T-cell (primary cell): ENCODE results near the gene C16orf89. TPM values are rescaled to one million over a fixed set of nuclear protein-coding genes. Genes with fewer than 3 reads are reported as not detected.
"Not testable (repeated sequence)": the region's sequence is repeated elsewhere in the genome, so short reads cannot be mapped to it uniquely, and the experiment has no call there.

Experiments used
- ATAC-seq, 4 experiments: fragments of 200-7000 bp in 3 of 4; fragments of 150-1000 bp in 1 of 4; cut with Tn5 transposase; replicated peaks in 1 of 4; 1 replicate in 3 of 4; 2 replicates in 1 of 4; pipeline ENCODE4 v1.10.0; 2021; ENCODE audit warnings: moderate library complexity in 3 of 4, mild to moderate bottlenecking in 2 of 4, moderate number of reproducible peaks in 1 of 4
- CTCF ChIA-PET, 2 donors: fragments of 300-600 bp; sonication (Branson Sonifier 250); formaldehyde crosslinking; loops; one replicate each; lab custom pipeline; 2022; ENCODE audit warnings: antibody characterized with exemption in 2 of 2; lab: Charles Lee
- POLR2A ChIA-PET, 2 donors: fragments of 300-600 bp; sonication (Branson Sonifier 250); formaldehyde crosslinking; loops; one replicate each; lab custom pipeline; 2022; ENCODE audit warnings: antibody characterized with exemption in 2 of 2; lab: Charles Lee
- DNase-seq, 35 experiments: peaks; one replicate each; pipeline versions ENCODE4 v3.0.0 to v3.0.0-alpha.2; 2013 to 2023
- H3K27ac ChIP-seq: one replicate; pipeline ENCODE4 v1.5.1; 2013; ENCODE audit warnings: low read length
- H3K27me3 ChIP-seq, 2 experiments: replicated peaks in 1 of 2; 1 replicate in 1 of 2; 2 replicates in 1 of 2; pipeline versions ENCODE4 v1.6.1 to v1.7.0; 2013; ENCODE audit warnings: low read length in 1 of 2, mixed read lengths in 1 of 2; ENCODE audit not compliant: control insufficient read depth in 2 of 2, insufficient read depth in 2 of 2; ENCODE audit errors: extremely low read depth in 1 of 2
- H3K36me3 ChIP-seq, 2 donors: 1 replicate in 1 of 2; 2 replicates in 1 of 2; pipeline versions ENCODE4 v1.6.1 to v1.7.0; 2013; ENCODE audit warnings: low read length in 1 of 2; ENCODE audit not compliant: control insufficient read depth in 2 of 2, insufficient read depth in 1 of 2; ENCODE audit errors: extremely low read depth in 1 of 2
- H3K4me1 ChIP-seq, 2 experiments: 1 replicate in 1 of 2; 2 replicates in 1 of 2; pipeline versions ENCODE4 v1.6.1 to v1.7.0; 2013; ENCODE audit warnings: low read length in 2 of 2, mixed read lengths in 1 of 2; ENCODE audit not compliant: insufficient read depth in 2 of 2, control insufficient read depth in 1 of 2; ENCODE audit errors: extremely low read depth in 1 of 2
- H3K4me3 ChIP-seq, 2 donors: 1 replicate in 1 of 2; 2 replicates in 1 of 2; pipeline versions ENCODE4 v1.5.1 to v1.7.0; 2013; ENCODE audit warnings: mild to moderate bottlenecking in 2 of 2, low read length in 1 of 2, moderate library complexity in 1 of 2; ENCODE audit not compliant: control insufficient read depth in 1 of 2; ENCODE audit errors: extremely low read depth in 1 of 2
- H3K9me3 ChIP-seq: 2 replicates; pipeline ENCODE4 v1.7.0; 2013
- H3K27ac Mint-ChIP-seq, 2 donors: one replicate each; pipeline ENCODE4 v1.8.0; 2020 to 2021; ENCODE audit warnings: mild to moderate bottlenecking in 2 of 2, mixed read lengths in 2 of 2
- H3K27me3 Mint-ChIP-seq, 2 donors: one replicate each; pipeline ENCODE4 v1.8.0; 2021 to 2022; ENCODE audit warnings: mixed read lengths in 2 of 2
- H3K36me3 Mint-ChIP-seq: one replicate; pipeline ENCODE4 v1.8.0; 2021; ENCODE audit warnings: mixed read lengths
- H3K4me1 Mint-ChIP-seq, 3 donors: one replicate each; pipeline ENCODE4 v1.8.0; 2020 to 2022; ENCODE audit warnings: mixed read lengths in 3 of 3, mild to moderate bottlenecking in 1 of 3
- H3K4me3 Mint-ChIP-seq, 3 donors: one replicate each; pipeline ENCODE4 v1.8.0; 2020 to 2022; ENCODE audit warnings: mild to moderate bottlenecking in 3 of 3, mixed read lengths in 3 of 3, moderate library complexity in 3 of 3
- H3K9me3 Mint-ChIP-seq, 3 donors: one replicate each; pipeline ENCODE4 v1.8.0; 2020 to 2022; ENCODE audit warnings: mixed read lengths in 3 of 3
- WGBS: methylation state at CpG from one replicate; pipeline ENCODE4 v1.1.5; 2013; ENCODE audit warnings: missing lambda C conversion rate; ENCODE audit not compliant: insufficient coverage; 5-methylcytosine and 5-hydroxymethylcytosine counted together
- total RNA-seq, 35 experiments: library from RNA in 6 of 35; stranded (reverse) in 6 of 35; fragments of 120-200 nt in 1 of 35; gene quantifications; one replicate each; pipeline versions ENCODE4 v1.2.1 to v1.2.4 and lab custom pipeline; 2013 to 2026

Gene C16orf89
- total RNA-seq, 5 donors from 2014 or later (not counting 1 experiment from before 2014, with no cell fraction given): 0.62 to 0.79 TPM; not detected in 3

DNA sequence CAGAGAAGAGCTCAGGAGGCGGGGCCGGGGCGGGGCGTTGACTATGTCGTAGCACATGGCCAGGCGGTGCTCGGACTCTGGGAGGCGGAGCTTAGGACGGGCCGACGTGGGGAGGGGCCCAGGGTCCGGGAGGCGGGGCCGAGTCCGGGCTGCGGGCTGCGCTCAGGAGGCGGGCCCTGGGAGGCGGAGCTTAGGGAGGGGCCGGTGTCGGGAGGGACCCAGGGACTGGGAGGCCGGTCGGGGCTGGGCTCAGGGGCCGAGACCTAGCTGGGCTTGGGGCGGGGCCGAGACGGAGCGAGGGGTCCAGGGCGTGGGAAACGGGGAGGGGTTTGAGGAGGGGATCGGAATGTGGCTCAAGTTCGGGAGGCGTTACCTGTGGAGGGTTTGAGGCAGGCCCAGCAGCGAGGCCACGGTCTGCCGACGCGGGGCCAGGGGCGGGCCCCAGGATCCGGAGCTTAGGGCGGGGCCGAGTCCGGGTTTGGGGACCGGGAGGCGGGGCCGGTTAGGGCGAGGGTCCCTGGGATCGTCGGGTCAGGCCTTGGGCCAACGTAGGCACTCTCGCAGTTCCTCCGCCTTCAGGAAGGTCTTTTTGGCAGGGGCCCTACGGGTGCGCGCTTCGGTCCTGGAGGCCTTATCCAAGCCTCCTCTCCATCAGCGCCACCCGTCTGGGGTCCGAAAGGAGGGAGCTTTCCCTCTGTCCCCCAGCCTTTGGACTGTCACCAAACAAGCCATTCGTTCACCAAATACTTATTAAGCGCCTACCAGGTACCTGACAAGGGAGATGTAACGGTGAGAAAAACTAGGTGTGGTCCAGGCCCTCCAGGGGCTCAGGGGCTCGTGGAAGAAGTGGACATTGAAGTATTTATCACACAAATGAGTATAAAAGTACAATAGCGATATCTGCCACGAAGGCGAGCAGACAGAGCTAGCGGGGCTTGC is 32.7 kb upstream of the C16orf89 start:
- peak overlapping the region; percentile 47 to 68 for H3K4me3 ChIP-seq
- 0% methylated on average over 19 of the region's 67 CpGs for WGBS
- H3K27me3 Mint-ChIP-seq, ATAC-seq, H3K36me3 Mint-ChIP-seq, H3K27me3 ChIP-seq, H3K4me1 ChIP-seq, H3K9me3 Mint-ChIP-seq, H3K36me3 ChIP-seq, H3K9me3 ChIP-seq: not testable (repeated sequence)
- ChIA-PET POLR2A (interaction anchor here in 1 of 2 donors (0.6 kb wide), 1 partner anchor 202 kb away, joined by 3 read pairs; no protein-coding TSS in a partner anchor), CTCF (interaction anchor here in 1 of 2 donors (0.6 to 1.0 kb wide), 2 partner anchors 26 to 474 kb away, joined by 3 to 4 read pairs; partner anchors contain the start of genes ALG1 and MGRN1)
- DNase-seq: peak; percentile 64 to 98 (median 93)
- peak overlapping the region; percentile 90 to 97 for H3K27ac Mint-ChIP-seq
- peaks cover 10 to 18% (median 14%) of the 10 kb centered on the region in 3 donors for H3K4me1 Mint-ChIP-seq
- peak overlapping the region; percentile 88 for H3K27ac ChIP-seq
- peak overlapping the region; percentile 89 to 92 (median 89) for H3K4me3 Mint-ChIP-seq

DNA sequence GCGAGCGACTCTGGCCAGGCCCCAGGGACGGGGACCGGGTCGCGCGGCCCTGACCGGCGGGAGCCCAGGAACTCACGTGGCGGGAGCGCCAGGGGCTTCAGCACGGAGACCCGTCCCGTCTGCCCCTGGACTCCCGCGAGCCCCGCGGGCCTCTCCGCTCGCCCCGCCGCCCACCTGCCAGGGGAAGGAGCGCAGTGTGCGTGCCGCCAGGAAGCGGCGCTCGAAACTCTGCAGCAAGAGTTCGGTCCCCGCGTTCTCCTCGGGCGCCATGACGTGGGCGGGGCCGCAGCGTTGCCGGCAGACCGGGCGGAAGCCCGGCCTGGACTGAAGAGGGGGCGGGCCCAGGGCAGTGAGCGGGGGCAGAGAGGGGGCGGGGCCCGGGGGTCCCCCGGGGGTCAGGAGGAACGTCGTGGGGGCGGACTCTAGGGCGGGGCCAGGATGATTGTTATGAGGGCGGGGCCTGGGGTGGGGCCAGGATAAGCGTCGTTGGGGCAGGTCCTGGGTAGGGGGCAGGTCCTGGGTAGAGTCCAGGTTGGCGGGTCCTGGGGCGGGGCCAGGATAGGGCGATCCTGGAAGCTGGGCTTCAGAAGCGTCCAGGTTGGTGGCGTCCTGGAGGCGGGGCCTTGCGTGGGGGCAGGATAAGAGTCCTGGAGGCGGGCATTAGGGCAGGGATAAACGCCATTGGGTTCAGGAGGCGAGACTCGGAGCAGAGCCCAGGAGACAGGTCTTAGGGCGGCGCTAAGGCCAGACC is 31.9 kb upstream of the C16orf89 start, which contains the start of gene EEF2KMT:
Gene EEF2KMT, minus strand, starts transcription at position 326 of the 751 bp plus-strand sequence. Its CDS starts 56 bp downstream, at position 270.
- H3K27me3 Mint-ChIP-seq, H3K36me3 Mint-ChIP-seq, H3K4me1 ChIP-seq, H3K27me3 ChIP-seq, H3K36me3 ChIP-seq, H3K9me3 Mint-ChIP-seq, H3K9me3 ChIP-seq, POLR2A ChIA-PET: not testable (repeated sequence)
- Mint-ChIP-seq H3K27ac (peak within 1 kb of the TSS; percentile 90 to 97), H3K4me3 (peak within 1 kb of the TSS; percentile 89 to 92 (median 89)), H3K4me1 (peaks cover 10 to 18% (median 14%) of the 10 kb centered on the region in 3 donors)
- DNase-seq: peak in 19 of 35 experiments; percentile 6 to 97 (median 79)
- CTCF ChIA-PET: interaction anchor here in 1 of 2 donors (0.6 to 1.0 kb wide), 2 partner anchors 25 to 473 kb away, joined by 3 to 4 read pairs; partner anchors contain the start of genes ALG1 and MGRN1
- Histone ChIP-seq H3K4me3 (peak within 1 kb of the TSS; percentile 47 to 68), H3K27ac (peak within 1 kb of the TSS; percentile 88)
- ATAC-seq: peak; percentile 94 to 98 (median 96)
- WGBS: under 1% methylated on average over 62 of the region's 67 CpGs

DNA sequence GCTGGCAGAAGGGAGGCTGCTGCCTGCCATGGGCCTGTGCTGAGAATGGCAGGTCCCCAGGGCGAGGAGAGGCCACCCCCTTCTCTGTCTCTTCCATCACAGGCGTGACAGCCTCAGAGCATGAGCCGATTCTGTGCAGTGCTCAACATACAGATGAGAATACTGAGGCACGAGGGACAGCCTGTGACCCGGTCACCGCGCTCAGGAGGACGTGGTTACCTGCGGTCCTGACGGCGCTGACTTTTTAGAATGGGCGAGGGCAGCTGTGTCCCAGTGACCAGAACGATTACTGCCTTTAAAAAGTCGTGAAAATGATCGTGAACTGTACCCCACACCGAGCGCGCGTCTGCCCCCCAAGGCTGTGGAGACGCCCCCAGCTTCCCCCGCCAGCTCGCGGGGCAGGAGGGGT is 31.3 kb upstream of the C16orf89 start:
- POLR2A ChIA-PET, CTCF ChIA-PET, H3K27me3 Mint-ChIP-seq, H3K9me3 Mint-ChIP-seq, H3K27me3 ChIP-seq, H3K36me3 ChIP-seq, H3K9me3 ChIP-seq, ATAC-seq, H3K36me3 Mint-ChIP-seq: not testable (repeated sequence)
- peak overlapping the region; percentile 76 to 89 for H3K27ac Mint-ChIP-seq
- H3K4me1 Mint-ChIP-seq: peaks cover 14 to 23% (median 18%) of the 10 kb centered on the region in 3 donors
- H3K27ac ChIP-seq: peak overlapping the region; percentile 58
- peak overlapping the region; percentile 38 to 68 for H3K4me3 ChIP-seq
- H3K4me3 Mint-ChIP-seq: peak overlapping the region; percentile 88 to 92 (median 89)
- under 1% methylated on average over 22 of the region's 23 CpGs for WGBS
- H3K4me1 ChIP-seq: peaks cover 0 to 12% of the 10 kb centered on the region in 2 experiments
- DNase-seq: peak in 34 of 35 experiments; percentile 1 to 67 (median 41)

DNA sequence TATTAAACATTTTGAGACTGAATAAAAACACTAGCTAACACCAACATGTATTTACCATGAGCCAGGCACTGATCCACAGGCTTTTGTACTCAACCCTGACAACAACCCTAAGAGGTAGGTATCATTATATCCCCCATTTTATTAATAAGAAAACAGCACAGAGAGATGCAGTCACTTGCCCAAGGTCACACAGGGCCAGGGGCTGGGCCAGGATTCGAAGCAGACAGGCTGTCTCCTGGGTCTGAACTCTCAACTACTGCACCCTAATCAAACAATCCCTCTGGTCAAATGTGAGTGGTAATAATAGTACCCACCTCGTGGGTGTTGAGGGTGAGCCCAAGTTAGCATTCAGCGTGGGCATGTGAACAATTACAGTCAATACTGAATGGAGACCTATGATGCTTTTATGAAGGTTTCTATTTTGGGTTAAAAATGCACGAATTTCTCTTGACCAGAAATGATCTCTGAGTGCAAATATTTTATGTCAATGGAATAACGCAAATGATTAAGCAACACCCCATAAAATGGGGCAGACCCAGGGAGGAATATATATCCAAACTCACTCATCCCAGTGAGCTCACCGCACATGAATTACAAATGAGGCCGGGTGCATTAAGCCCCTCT is 30.8 kb upstream of the C16orf89 start:
- H3K27me3 Mint-ChIP-seq, H3K27ac ChIP-seq, H3K36me3 Mint-ChIP-seq, H3K36me3 ChIP-seq, DNase-seq, H3K9me3 ChIP-seq, CTCF ChIA-PET, ATAC-seq, H3K27me3 ChIP-seq, POLR2A ChIA-PET, H3K9me3 Mint-ChIP-seq: not testable (repeated sequence)
- Mint-ChIP-seq H3K27ac (peak overlapping the region; percentile 76 to 89), H3K4me1 (peaks cover 16 to 26% (median 20%) of the 10 kb centered on the region in 3 donors), H3K4me3 (peak overlapping the region; percentile 88 to 92 (median 89))
- WGBS: no CpG with 5 or more reads among the region's 7 CpGs
- Histone ChIP-seq H3K4me3 (peak overlapping the region in 1 of 2 donors; percentile 68), H3K4me1 (peaks cover 0 to 14% of the 10 kb centered on the region in 2 experiments)

DNA sequence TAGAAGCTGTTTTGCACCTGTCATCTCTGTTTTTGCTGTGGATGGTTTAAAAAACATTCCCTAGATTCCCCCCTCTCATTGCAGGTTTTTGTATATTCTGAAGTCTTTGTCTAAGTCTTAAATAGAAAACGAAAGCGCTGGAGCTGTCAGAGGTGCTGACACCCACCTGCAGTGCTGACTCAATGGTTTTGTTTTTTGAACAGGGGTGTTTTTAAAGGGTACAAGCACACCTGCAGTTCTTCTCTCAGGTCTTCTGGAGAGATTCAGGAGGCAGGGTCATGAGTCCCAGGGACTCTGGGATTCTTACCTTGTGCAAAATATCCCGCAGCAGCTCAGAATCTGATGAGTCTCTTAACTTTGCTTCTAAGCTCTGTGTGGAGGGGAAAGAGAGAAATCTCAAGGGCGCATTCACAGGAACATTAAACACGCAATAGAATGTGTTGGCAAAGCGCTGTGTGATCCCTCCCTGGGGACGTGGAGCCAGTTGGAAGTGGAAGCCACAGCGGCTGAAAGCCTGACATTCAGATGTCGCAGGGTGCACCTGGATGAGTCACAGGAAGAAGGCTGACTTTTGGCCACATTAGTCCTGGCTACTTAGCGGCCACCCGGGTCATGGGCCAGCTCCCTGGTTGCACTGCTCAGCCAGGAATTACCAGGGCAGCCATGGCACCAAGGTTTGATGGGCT is 29.5 kb upstream of the C16orf89 start:
- H3K36me3 Mint-ChIP-seq, H3K36me3 ChIP-seq, CTCF ChIA-PET, H3K9me3 Mint-ChIP-seq, H3K9me3 ChIP-seq, ATAC-seq, H3K4me3 ChIP-seq, H3K4me3 Mint-ChIP-seq, DNase-seq, H3K27me3 ChIP-seq, H3K27me3 Mint-ChIP-seq, H3K27ac ChIP-seq: not testable (repeated sequence)
- H3K4me1 ChIP-seq: peaks cover 0 to 14% of the 10 kb centered on the region in 2 experiments
- Mint-ChIP-seq H3K4me1 (peaks cover 16 to 26% (median 20%) of the 10 kb centered on the region in 3 donors), H3K27ac (peak overlapping the region in 1 of 2 donors; percentile 72)
- POLR2A ChIA-PET: interaction anchor here in 1 of 2 donors (0.7 kb wide), 1 partner anchor 21 kb away, joined by 4 read pairs; no protein-coding TSS in a partner anchor
- 89% methylated on average over 9 of the region's 11 CpGs for WGBS
